BJ (cell line): ENCODE data around the gene DQX1. TPM values are rescaled to one million over a fixed set of nuclear protein-coding genes. Genes with fewer than 3 reads are reported as not detected.

ENCODE experiments used
- CTCF ChIA-PET: fragments of 350-600 bp; formaldehyde crosslinking; extraction: SDS; loops from one replicate; lab custom pipeline; 2021; ENCODE audit warnings: antibody characterized with exemption, inconsistent platforms; lab: Yijun Ruan, JAX
- POLR2A ChIA-PET: fragments of 300-600 bp; sonication (Branson Sonifier 250); formaldehyde crosslinking; extraction: SDS; loops from one replicate; lab custom pipeline; 2021; ENCODE audit warnings: antibody characterized with exemption; lab: Charles Lee
- DNase-seq: peaks from one replicate; pipeline ENCODE4 v3.0.0-alpha.2; 2011; ENCODE audit warnings: low read depth
- H3K27me3 ChIP-seq: 2 replicates; pipeline ENCODE4 v1.6.0; 2011; ENCODE audit warnings: low read length; ENCODE audit not compliant: control insufficient read depth, insufficient read depth
- H3K36me3 ChIP-seq: 2 replicates; pipeline ENCODE4 v1.5.1; 2011; ENCODE audit warnings: low read length; ENCODE audit not compliant: control insufficient read depth, insufficient read depth
- H3K4me3 ChIP-seq: 2 replicates; pipeline ENCODE4 v1.5.1; 2011; ENCODE audit warnings: low read depth, mild to moderate bottlenecking, control low read depth, low read length
- CTCF ChIP-seq: IDR thresholded peaks from 2 replicates; pipeline ENCODE4 v1.5.1; 2011; ENCODE audit warnings: low read depth, mild to moderate bottlenecking, control low read depth, inconsistent platforms, low read length, moderate library complexity; ENCODE audit not compliant: insufficient read depth
- polyA plus RNA-seq: library from polyadenylated mRNA; depleted of rRNA; stranded (reverse); fragments of >200 nt; gene quantifications from 2 replicates; pipeline ENCODE4 v1.2.3, GENCODE V29; 2011

Gene DQX1
- polyA plus RNA-seq, 1 experiment, result 0.12 TPM

GRCh38 chr2:74516650-74517049 lies 9.4 kb downstream of the DQX1 start:
- no peak for TF ChIP-seq CTCF
- H3K36me3 ChIP-seq, result no peaks in the 10 kb centered on the region; the same call in 1 of the 2 replicates
- ChIA-PET CTCF (no interaction called here), POLR2A (no interaction called here)
- H3K27me3 ChIP-seq, result peaks cover 62% of the 10 kb centered on the region
- H3K4me3 ChIP-seq, result no peak overlapping the region
- DNase-seq, result no peak

DNA sequence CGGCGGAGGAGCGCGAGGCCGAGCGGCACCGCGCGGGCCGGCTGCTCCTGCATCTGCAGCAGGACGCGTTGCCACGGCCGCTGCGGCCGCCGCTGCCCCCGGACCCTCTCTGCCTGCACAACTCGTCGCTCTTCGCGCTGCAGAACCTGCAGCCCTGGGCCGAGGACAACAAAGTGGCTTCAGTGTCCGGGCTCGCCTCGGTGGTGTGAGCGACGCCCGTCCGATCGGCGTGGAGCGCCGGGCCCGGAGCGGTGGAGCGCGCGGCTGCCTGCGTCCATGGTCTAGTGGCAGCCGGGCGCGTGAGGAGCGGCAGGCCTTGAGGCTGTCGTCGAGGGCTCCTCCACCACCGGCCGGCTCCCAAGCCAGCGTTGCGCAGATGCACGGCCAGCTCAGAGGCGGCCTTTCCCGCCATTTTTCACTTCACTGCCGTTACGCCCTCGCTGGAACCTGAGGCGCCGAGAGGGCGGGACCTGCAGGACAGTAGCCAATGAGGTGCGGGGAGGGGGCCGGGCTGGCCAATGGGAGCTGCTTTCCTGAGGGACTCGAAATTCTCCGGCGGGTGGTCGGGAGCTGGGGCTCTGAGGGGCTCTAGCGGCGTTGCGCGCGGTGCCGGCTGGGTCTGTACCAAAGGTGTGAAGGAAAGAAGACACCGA lies 9.9 kb downstream of the DQX1 start:
- ChIA-PET POLR2A (no interaction called here), CTCF (no interaction called here)
- Histone ChIP-seq H3K4me3 (peak overlapping the region; percentile 2; the same call in 1 of the 2 replicates), H3K36me3 (no peaks in the 10 kb centered on the region; the same call in 1 of the 2 replicates), H3K27me3 (peaks cover 62% of the 10 kb centered on the region)
- DNase-seq, result no peak
- no peak for TF ChIP-seq CTCF

- Histone ChIP-seq H3K4me3 (no peak overlapping the region), H3K36me3 (no peaks in the 10 kb centered on the region; the same call in 1 of the 2 replicates), H3K27me3 (peaks cover 60% of the 10 kb centered on the region)
- ChIA-PET POLR2A (no interaction called here), CTCF (no interaction called here)
- no peak for TF ChIP-seq CTCF
- no peak for DNase-seq
Measured at GRCh38 chr2:74515271-74515980, 10.6 kb downstream of the DQX1 start.

- ChIA-PET POLR2A (no interaction called here), CTCF (no interaction called here)
- Histone ChIP-seq H3K36me3 (no peaks in the 10 kb centered on the region; the same call in 1 of the 2 replicates), H3K4me3 (no peak within 1 kb of the TSS), H3K27me3 (peaks cover 58% of the 10 kb centered on the region)
- TF ChIP-seq CTCF, result no peak
- no peak for DNase-seq
Measured at GRCh38 chr2:74514368-74515270, 11.4 kb downstream of the DQX1 start, which contains the start of gene TLX2. TLX2 (plus strand) TSS chr2:74514450; CDS start chr2:74514807, 357 bp downstream.
